ENCODE measurements around the gene ELF5. TPM values are rescaled to one million over a fixed set of nuclear protein-coding genes. Genes with fewer than 3 reads are reported as not detected.

The ELF5 gene
- total and polyA plus RNA-seq, 2 donors (not counting 1 experiment from before 2014, with no cell fraction given) = not detected

DNA sequence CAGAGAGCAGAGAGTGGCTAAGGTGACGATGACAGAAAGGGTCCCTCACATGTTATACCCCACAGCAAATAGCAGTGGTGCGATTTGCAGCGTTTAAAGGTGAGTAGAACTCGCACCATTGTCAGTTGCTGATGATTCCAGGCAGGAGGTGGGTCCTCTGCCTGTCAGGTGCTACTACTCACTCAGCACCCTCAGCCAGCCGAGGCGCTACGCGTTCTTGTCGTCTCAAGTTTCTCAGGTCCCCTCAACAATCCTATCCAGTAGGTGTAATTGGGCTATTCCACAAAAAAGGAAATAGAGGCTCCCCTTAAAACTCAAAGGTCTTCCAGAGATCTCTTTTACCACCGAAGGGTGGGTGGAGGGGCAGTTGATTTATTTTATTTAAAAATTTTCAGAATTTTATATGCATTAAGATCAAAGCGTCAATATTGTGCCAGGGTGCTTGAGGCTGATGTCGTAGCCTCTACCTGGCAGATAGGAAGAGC, 18.3 kb downstream of the ELF5 start:
- CTCF ChIA-PET = no interaction called here
- no peak overlapping the region for H3K9ac ChIP-seq (ENCODE audit: low read length)

DNA sequence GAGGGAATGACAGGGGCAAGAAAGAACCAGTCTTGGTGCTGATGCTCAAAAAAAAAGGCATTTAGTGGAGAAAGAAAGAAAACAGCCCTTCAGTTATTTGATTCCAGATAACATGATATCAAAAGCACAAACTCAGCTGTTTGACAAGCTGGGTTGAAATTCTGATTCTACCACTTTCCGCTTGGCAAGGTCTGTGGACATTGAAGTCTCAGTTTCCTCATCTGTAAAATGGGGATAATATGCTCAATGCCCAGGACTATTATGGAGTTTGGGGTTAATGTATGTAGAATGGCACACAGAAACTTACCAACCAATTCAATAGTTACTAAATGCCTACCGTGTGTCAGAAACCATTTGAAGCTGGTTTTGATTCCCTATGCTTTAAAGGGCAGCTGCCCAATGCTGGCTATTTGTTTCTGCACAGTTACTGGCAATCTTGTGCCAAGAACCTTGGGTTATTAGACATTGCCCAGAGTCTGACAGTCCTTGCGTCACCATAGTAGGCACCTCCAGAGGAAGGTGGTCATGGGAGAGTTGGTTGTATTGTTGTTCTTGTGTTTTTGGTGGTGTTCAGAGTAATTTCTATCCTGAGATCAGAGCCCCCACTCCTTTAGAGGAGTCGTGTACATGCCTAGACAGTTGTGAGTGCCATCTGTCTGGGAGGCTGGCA, 19.5 kb downstream of the ELF5 start:
- CTCF ChIA-PET = interaction anchor here (0.7 to 3.1 kb wide), 3 partner anchors 10 to 686 kb away, joined by 3 to 19 read pairs (median 4); no protein-coding TSS in a partner anchor
- Mint-ChIP-seq H3K27me3 (no peaks in the 10 kb centered on the region), H3K4me1 (no peaks in the 10 kb centered on the region), H3K9me3 (ENCODE audit: insufficient read depth) (no peaks in the 10 kb centered on the region), H3K4me3 (no peak overlapping the region), H3K27ac (no peak overlapping the region)
- Histone ChIP-seq H4K20me1 (ENCODE audit: control insufficient read depth, insufficient read depth, low read length, poor library complexity, severe bottlenecking) (no peaks in the 10 kb centered on the region), H3K4me1 (ENCODE audit: control insufficient read depth in 2 of 2, insufficient read depth in 2 of 2, low read length in 2 of 2) (no peaks in the 10 kb centered on the region), H3K4me2 (replicated peaks; ENCODE audit: low read depth, low read length, poor library complexity, severe bottlenecking) (no peak overlapping the region), H3K27me3 (replicated peaks in 1 of 4; ENCODE audit: control extremely low read depth in 1 of 4, control insufficient read depth in 3 of 4, insufficient read depth in 4 of 4, low read length in 3 of 4) (no peaks in the 10 kb centered on the region), H3K9me3 (ENCODE audit: control extremely low read depth in 1 of 3, control insufficient read depth in 2 of 3, insufficient read depth in 1 of 3, low read length in 2 of 3) (no peaks in the 10 kb centered on the region), H2AFZ (ENCODE audit: insufficient read depth, low read depth, low read length, poor library complexity, severe bottlenecking) (no peak overlapping the region), H3K36me3 (replicated peaks in 1 of 2; ENCODE audit: control extremely low read depth in 1 of 2, control insufficient read depth in 1 of 2, extremely low read depth in 1 of 2, insufficient read depth in 2 of 2, low read length in 1 of 2) (no peaks in the 10 kb centered on the region), H3K79me2 (ENCODE audit: control insufficient read depth, insufficient read depth, low read length) (no peaks in the 10 kb centered on the region), H3K9ac (ENCODE audit: low read length) (no peak overlapping the region), H3K27ac (ENCODE audit: low read length in 2 of 2) (no peak overlapping the region), H3K4me3 (ENCODE audit: control extremely low read depth in 1 of 5, extremely low read depth in 1 of 5, insufficient read depth in 1 of 5, low read depth in 2 of 5, low read length in 4 of 5) (no peak overlapping the region)
- no peak for ATAC-seq (ENCODE audit: low read depth)
- no peak for TF ChIP-seq EZH2 (IDR thresholded peaks at IDR 0.05; ENCODE audit: borderline replicate concordance, insufficient read depth, low read depth, low read length, poor library complexity, severe bottlenecking)
- TF ChIP-seq, protein P1, sequence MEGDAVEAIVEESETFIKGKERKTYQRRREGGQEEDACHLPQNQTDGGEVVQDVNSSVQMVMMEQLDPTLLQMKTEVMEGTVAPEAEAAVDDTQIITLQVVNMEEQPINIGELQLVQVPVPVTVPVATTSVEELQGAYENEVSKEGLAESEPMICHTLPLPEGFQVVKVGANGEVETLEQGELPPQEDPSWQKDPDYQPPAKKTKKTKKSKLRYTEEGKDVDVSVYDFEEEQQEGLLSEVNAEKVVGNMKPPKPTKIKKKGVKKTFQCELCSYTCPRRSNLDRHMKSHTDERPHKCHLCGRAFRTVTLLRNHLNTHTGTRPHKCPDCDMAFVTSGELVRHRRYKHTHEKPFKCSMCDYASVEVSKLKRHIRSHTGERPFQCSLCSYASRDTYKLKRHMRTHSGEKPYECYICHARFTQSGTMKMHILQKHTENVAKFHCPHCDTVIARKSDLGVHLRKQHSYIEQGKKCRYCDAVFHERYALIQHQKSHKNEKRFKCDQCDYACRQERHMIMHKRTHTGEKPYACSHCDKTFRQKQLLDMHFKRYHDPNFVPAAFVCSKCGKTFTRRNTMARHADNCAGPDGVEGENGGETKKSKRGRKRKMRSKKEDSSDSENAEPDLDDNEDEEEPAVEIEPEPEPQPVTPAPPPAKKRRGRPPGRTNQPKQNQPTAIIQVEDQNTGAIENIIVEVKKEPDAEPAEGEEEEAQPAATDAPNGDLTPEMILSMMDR (IDR thresholded peaks at IDR 0.05) = no peak
- POLR2A ChIA-PET = no interaction called here
- intact Hi-C loops (cut with micrococcal nuclease) = loop anchor here (1.0 to 5.0 kb wide), 3 partner anchors 137 to 687 kb away; partner anchors contain the start of gene ABTB2
- no peak for DNase-seq
- WGBS (ENCODE audit: insufficient coverage) = 77% methylated on average over 3 of the region's 4 CpGs

More for the DNA sequence above, 18.3 kb downstream of the ELF5 start:
- Histone ChIP-seq H3K27ac (ENCODE audit: low read length in 2 of 2) (no peak overlapping the region), H4K20me1 (ENCODE audit: control insufficient read depth, insufficient read depth, low read length, poor library complexity, severe bottlenecking) (no peaks in the 10 kb centered on the region), H3K27me3 (replicated peaks in 1 of 4; ENCODE audit: control extremely low read depth in 1 of 4, control insufficient read depth in 3 of 4, insufficient read depth in 4 of 4, low read length in 3 of 4) (no peaks in the 10 kb centered on the region), H3K4me1 (ENCODE audit: control insufficient read depth in 2 of 2, insufficient read depth in 2 of 2, low read length in 2 of 2) (no peaks in the 10 kb centered on the region), H3K4me3 (ENCODE audit: control extremely low read depth in 1 of 5, extremely low read depth in 1 of 5, insufficient read depth in 1 of 5, low read depth in 2 of 5, low read length in 4 of 5) (no peak overlapping the region), H2AFZ (ENCODE audit: insufficient read depth, low read depth, low read length, poor library complexity, severe bottlenecking) (no peak overlapping the region), H3K9me3 (ENCODE audit: control extremely low read depth in 1 of 3, control insufficient read depth in 2 of 3, insufficient read depth in 1 of 3, low read length in 2 of 3) (no peaks in the 10 kb centered on the region), H3K36me3 (replicated peaks in 1 of 2; ENCODE audit: control extremely low read depth in 1 of 2, control insufficient read depth in 1 of 2, extremely low read depth in 1 of 2, insufficient read depth in 2 of 2, low read length in 1 of 2) (no peaks in the 10 kb centered on the region), H3K79me2 (ENCODE audit: control insufficient read depth, insufficient read depth, low read length) (no peaks in the 10 kb centered on the region), H3K4me2 (replicated peaks; ENCODE audit: low read depth, low read length, poor library complexity, severe bottlenecking) (no peak overlapping the region)
- Mint-ChIP-seq H3K27ac (no peak overlapping the region), H3K9me3 (ENCODE audit: insufficient read depth) (no peaks in the 10 kb centered on the region), H3K4me3 (no peak overlapping the region), H3K4me1 (no peaks in the 10 kb centered on the region), H3K27me3 (peaks cover 4% of the 10 kb centered on the region)
- POLR2A ChIA-PET = no interaction called here
- intact Hi-C loops (cut with micrococcal nuclease) = no loop called here
- TF ChIP-seq EZH2 (IDR thresholded peaks at IDR 0.05; ENCODE audit: borderline replicate concordance, insufficient read depth, low read depth, low read length, poor library complexity, severe bottlenecking) = no peak
- TF ChIP-seq, protein P1 (IDR thresholded peaks at IDR 0.05) = no peak
- no peak for DNase-seq
- 99% methylated on average over 4 of the region's 12 CpGs for WGBS (ENCODE audit: insufficient coverage)
- ATAC-seq (ENCODE audit: low read depth) = no peak
